Bronchial epithelial cell (primary cell): ENCODE data around the gene WASF3. TPM values are rescaled to one million over a fixed set of nuclear protein-coding genes. Genes with fewer than 3 reads are reported as not detected.

Experiments
- DNase-seq: peaks from one replicate; pipeline ENCODE4 v3.0.0-alpha.2; 2010; ENCODE audit warnings: low read depth
- FAIRE-seq: peaks from 2 replicates; lab custom pipeline; 2011; peaks lifted over from hg19 to GRCh38; lab: Jason Lieb, UNC
- H3K27me3 ChIP-seq: 2 replicates; pipeline ENCODE4 v1.5.1; 2011; ENCODE audit warnings: low read length; ENCODE audit not compliant: control insufficient read depth, insufficient read depth
- H3K36me3 ChIP-seq: 2 replicates; pipeline ENCODE4 v1.5.1; 2011; ENCODE audit warnings: low read length; ENCODE audit not compliant: control insufficient read depth, insufficient read depth
- H3K4me3 ChIP-seq: 2 replicates; pipeline ENCODE4 v1.5.1; 2011; ENCODE audit warnings: mild to moderate bottlenecking, low read depth, low read length, control low read depth
- CTCF ChIP-seq: IDR thresholded peaks from 2 replicates; pipeline ENCODE4 v1.5.1; 2011; ENCODE audit warnings: mild to moderate bottlenecking, moderate library complexity, low read length, control low read depth, inconsistent platforms; ENCODE audit not compliant: insufficient read depth, severe bottlenecking
- total RNA-seq: library from RNA; depleted of rRNA; stranded (reverse); fragments of >200 nt; gene quantifications from 2 replicates; pipeline ENCODE4 v1.2.1, GENCODE V29; 2014

WASF3 gene
- total RNA-seq, 1 donor from 2014 or later: 4.5 TPM

DNA sequence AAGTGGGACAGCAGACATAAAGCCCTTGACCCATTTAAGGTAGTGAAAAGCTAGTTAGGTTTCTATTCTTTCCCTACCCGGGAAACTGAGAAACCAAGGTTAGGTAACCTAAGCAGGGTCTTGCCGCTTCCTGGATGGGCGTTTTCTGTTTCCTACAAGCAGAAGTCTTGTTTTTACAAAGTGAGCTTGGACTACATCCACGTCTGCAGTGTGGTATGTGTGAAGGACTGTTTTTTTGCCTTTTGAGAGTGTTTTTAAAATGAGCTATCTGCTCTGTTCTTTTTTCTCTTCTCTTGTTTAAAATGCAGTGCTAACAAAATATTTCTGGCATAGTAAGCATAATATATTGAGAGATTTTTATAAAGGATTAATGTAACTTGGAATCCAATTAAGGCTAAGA is 153.7 kb downstream of the WASF3 start:
- Histone ChIP-seq H3K4me3 (no peak overlapping the region), H3K36me3 (no peaks in the 10 kb centered on the region), H3K27me3 (peaks cover 2% of the 10 kb centered on the region)
- no peak for TF ChIP-seq CTCF
- DNase-seq (no peak), FAIRE-seq (no peak)

- peaks cover 2% of the 10 kb centered on the region for H3K27me3 ChIP-seq
- H3K4me3 ChIP-seq: no peak overlapping the region
- TF ChIP-seq CTCF: no peak
- no peaks in the 10 kb centered on the region for H3K36me3 ChIP-seq
- no peak for FAIRE-seq
- DNase-seq: no peak
Measured at GRCh38 chr13:26713341-26713740, 155.9 kb downstream of the WASF3 start.

- no peak for FAIRE-seq
- H3K4me3 ChIP-seq: no peak overlapping the region
- H3K27me3 ChIP-seq: no peaks in the 10 kb centered on the region
- DNase-seq: no peak
- TF ChIP-seq CTCF: no peak
- H3K36me3 ChIP-seq: no peaks in the 10 kb centered on the region
Measured at GRCh38 chr13:26716984-26717383, 159.5 kb downstream of the WASF3 start.

DNA sequence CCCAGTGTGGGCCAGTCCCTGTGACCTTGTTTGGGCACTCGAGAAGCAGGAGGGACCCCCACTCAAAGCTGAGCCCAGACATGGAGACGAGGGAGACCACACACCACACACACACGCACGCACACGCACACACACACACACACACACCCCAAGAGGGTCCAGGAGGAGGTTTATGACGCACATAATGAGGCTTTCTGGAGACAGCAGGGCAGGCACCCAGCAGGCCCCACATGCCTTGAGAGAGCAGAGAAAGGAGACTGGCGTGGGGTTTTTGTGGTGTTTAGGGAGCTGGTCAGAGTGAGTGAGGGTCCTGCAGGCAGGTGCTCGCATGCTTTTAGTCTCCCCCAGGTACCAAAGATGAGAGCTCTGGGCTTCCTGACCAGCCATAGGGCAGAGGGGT is 160.7 kb downstream of the WASF3 start:
- Histone ChIP-seq H3K36me3 (no peaks in the 10 kb centered on the region), H3K27me3 (no peaks in the 10 kb centered on the region), H3K4me3 (no peak overlapping the region)
- FAIRE-seq (no peak), DNase-seq (no peak)
- TF ChIP-seq CTCF: no peak

DNA sequence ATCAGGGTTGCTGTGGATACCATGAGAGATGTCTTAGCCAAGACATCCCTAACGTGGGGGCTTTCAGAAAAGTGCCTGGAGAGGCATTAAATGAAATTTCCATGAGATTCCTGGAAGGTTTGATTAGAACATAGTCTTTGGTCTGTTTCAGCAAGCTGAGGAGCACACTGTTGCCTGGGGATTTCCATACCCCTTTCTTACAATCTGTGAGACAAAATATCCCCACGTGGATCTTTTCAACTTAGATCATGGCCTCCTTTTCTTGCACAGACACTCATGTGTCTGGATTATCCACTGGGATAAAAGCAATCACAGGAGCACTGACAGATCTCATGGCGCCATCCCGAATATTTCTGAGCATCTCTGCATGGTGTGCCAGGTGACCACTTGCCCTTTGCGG is 161.4 kb downstream of the WASF3 start:
- TF ChIP-seq CTCF: no peak
- FAIRE-seq: no peak
- Histone ChIP-seq H3K36me3 (no peaks in the 10 kb centered on the region), H3K4me3 (no peak overlapping the region), H3K27me3 (no peaks in the 10 kb centered on the region)
- no peak for DNase-seq

DNA sequence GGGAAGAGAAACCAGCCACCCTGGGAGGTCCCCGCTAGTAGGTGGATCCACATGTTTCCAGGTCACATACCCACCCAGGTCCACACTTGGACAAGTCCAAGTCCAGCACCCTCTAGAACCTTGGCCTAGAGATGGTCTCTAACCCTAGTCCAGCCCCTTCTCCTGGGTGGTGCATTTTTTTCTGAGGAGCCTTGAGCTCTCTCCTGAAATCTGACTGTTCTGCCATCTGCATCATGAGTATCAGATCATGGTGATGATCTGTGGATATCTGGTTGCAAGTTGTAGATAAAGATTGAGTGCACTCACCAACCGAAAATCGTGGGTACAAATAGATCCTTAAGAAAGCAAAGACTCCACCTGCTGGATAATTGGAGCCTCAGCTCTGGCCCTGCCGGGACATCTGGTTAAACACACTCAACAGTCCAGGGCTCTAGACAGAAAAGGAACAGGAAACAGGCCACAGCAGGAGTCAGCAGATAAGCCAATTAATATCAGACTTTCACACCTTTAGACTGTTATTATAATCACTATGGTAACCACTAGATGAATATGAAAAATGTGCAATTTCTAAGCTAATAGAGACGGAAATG is 162.0 kb downstream of the WASF3 start:
- DNase-seq (no peak), FAIRE-seq (no peak)
- no peak for TF ChIP-seq CTCF

More for the DNA sequence above, 162.0 kb downstream of the WASF3 start:
- H3K4me3 ChIP-seq: no peak overlapping the region
- no peaks in the 10 kb centered on the region for H3K27me3 ChIP-seq
- no peaks in the 10 kb centered on the region for H3K36me3 ChIP-seq
